HEK293 (cell line): ENCODE results near the gene BPI.

Source experiments
- CTCF ChIA-PET: fragments of 350-600 bp; formaldehyde crosslinking; extraction: SDS; loops from one replicate; lab custom pipeline; 2021; ENCODE audit warnings: antibody characterized with exemption; lab: Yijun Ruan, JAX
- POLR2A ChIA-PET: fragments of 300-600 bp; formaldehyde crosslinking; extraction: SDS; loops from one replicate; lab custom pipeline; 2020; ENCODE audit warnings: antibody characterized with exemption, inconsistent platforms; lab: Yijun Ruan, JAX
- H3K27ac ChIP-seq: fragments of 200-500 bp; sonication (Bioruptor generic); 2 replicates; pipeline ENCODE4 v1.5.1; 2014; ENCODE audit warnings: low read depth, low read length, control low read depth, inconsistent platforms; ENCODE audit errors: extremely low read depth
- H3K36me3 ChIP-seq, 2 experiments: fragments of 200-500 bp in 1 of 2; sonication (Bioruptor generic) in 1 of 2; 1 replicate in 1 of 2; 2 replicates in 1 of 2; pipeline ENCODE4 v1.5.1; 2014 to 2017; ENCODE audit warnings: inconsistent platforms in 2 of 2, low read length in 2 of 2; ENCODE audit not compliant: control insufficient read depth in 2 of 2, insufficient read depth in 1 of 2
- H3K4me1 ChIP-seq: fragments of 200-500 bp; sonication (Bioruptor generic); 2 replicates; pipeline ENCODE4 v1.5.1; 2014; ENCODE audit warnings: mild to moderate bottlenecking, low read length, inconsistent platforms; ENCODE audit not compliant: control insufficient read depth, insufficient read depth
- H3K4me3 ChIP-seq: 2 replicates; pipeline ENCODE4 v1.5.1; 2011; ENCODE audit warnings: low read depth, mild to moderate bottlenecking, control low read depth, low read length, moderate library complexity
- H3K9me3 ChIP-seq: fragments of 200-500 bp; sonication (Bioruptor generic); 2 replicates; pipeline ENCODE4 v1.5.1; 2014; ENCODE audit warnings: low read depth, low read length, inconsistent platforms; ENCODE audit not compliant: control insufficient read depth, insufficient read depth
- TRIM28 ChIP-seq: IDR thresholded peaks from 2 replicates; pipeline ENCODE4 v1.6.1; 2011; ENCODE audit warnings: low read length, control low read depth, borderline replicate concordance
- ZNF221 ChIP-seq: fragments of 450-650 bp; formaldehyde crosslinking; IDR thresholded peaks from 2 replicates; pipeline ENCODE4 v1.5.1; 2017; ENCODE audit warnings: missing biosample characterization, missing genetic modification characterization, borderline replicate concordance
- ZNF23 ChIP-seq: fragments of 450-650 bp; formaldehyde crosslinking; IDR thresholded peaks from 2 replicates; pipeline ENCODE4 v1.5.1; 2016; ENCODE audit warnings: missing biosample characterization, missing genetic modification characterization, borderline replicate concordance
- ZNF274 ChIP-seq, 2 experiments: fragments of 200-500 bp in 1 of 2; fragments of 450-650 bp in 1 of 2; sonication (Bioruptor generic) in 1 of 2; formaldehyde crosslinking in 1 of 2; IDR thresholded peaks; 2 replicates each; pipeline versions ENCODE4 v1.5.1 to v1.6.1; 2014 to 2016; ENCODE audit warnings: borderline replicate concordance in 1 of 2, inconsistent platforms in 1 of 2, low read length in 1 of 2, missing biosample characterization in 1 of 2, missing genetic modification characterization in 1 of 2
- ZNF391 ChIP-seq: fragments of 450-650 bp; formaldehyde crosslinking; IDR thresholded peaks from 2 replicates; pipeline ENCODE4 v1.5.1; 2016; ENCODE audit warnings: low read depth, missing biosample characterization, missing genetic modification characterization, borderline replicate concordance
- ZNF510 ChIP-seq: fragments of 450-650 bp; formaldehyde crosslinking; IDR thresholded peaks from 2 replicates; pipeline ENCODE4 v1.5.1; 2018; ENCODE audit warnings: mild to moderate bottlenecking, missing genetic modification characterization, missing biosample characterization; ENCODE audit not compliant: insufficient replicate concordance
- ZNF518A ChIP-seq: fragments of 450-650 bp; formaldehyde crosslinking; conservative IDR thresholded peaks from 2 replicates; pipeline ENCODE4 v1.5.1; 2016; ENCODE audit warnings: low read depth, missing biosample characterization, missing genetic modification characterization
- ZNF544 ChIP-seq: fragments of 450-650 bp; formaldehyde crosslinking; IDR thresholded peaks from 2 replicates; pipeline ENCODE4 v1.5.0; 2017; ENCODE audit warnings: missing biosample characterization, missing genetic modification characterization
- ZNF558 ChIP-seq: fragments of 450-650 bp; formaldehyde crosslinking; IDR thresholded peaks from 2 replicates; pipeline ENCODE4 v1.5.1; 2016; ENCODE audit warnings: missing biosample characterization, missing genetic modification characterization
- ZNF580 ChIP-seq: fragments of 450-650 bp; formaldehyde crosslinking; IDR thresholded peaks from 2 replicates; pipeline ENCODE4 v1.5.1; 2016; ENCODE audit warnings: missing biosample characterization, missing genetic modification characterization
- ZNF596 ChIP-seq: fragments of 450-650 bp; IDR thresholded peaks from 2 replicates; pipeline ENCODE4 v1.5.0; 2018; ENCODE audit warnings: missing biosample characterization, mild to moderate bottlenecking, missing genetic modification characterization, moderate library complexity
- ZNF677 ChIP-seq: fragments of 450-650 bp; IDR thresholded peaks from 2 replicates; pipeline ENCODE4 v1.5.0; 2018; ENCODE audit warnings: missing biosample characterization, mild to moderate bottlenecking, missing genetic modification characterization, moderate library complexity
- ZNF707 ChIP-seq: fragments of 450-650 bp; formaldehyde crosslinking; IDR thresholded peaks from 2 replicates; pipeline ENCODE4 v1.5.1; 2016; ENCODE audit warnings: missing biosample characterization, missing genetic modification characterization
- ZNF776 ChIP-seq: fragments of 450-650 bp; formaldehyde crosslinking; IDR thresholded peaks from 2 replicates; pipeline ENCODE4 v1.5.0; 2017; ENCODE audit warnings: missing biosample characterization, missing genetic modification characterization, borderline replicate concordance
- ZSCAN23 ChIP-seq: fragments of 450-650 bp; formaldehyde crosslinking; IDR thresholded peaks from 2 replicates; pipeline ENCODE4 v1.5.1; 2016; ENCODE audit warnings: missing biosample characterization, missing genetic modification characterization

The BPI gene

DNA sequence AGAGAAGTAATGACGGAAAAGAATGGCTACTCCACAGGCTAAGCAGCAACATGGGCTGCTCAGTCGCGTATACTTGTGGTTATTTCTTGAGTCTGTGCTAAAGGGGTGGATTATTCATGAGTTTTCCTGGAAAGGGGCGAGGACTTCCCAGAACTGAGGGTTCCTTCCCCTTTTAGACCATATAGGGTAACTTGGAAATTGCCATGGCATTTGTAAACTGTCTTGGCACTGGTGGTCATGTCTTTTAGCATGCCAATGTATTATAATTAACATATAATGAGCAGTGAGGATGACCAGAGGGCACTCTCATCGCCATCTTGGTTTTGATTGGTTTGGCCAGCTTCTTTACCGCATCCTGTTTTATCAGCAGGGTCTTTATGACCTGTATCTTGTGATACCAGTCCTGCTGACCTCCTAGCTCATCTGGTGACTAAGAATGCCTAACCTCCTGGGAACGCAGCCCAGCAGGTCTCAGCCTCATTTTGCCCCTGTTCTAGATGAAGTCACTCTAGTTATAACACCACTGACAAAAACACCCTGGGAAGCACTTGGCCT is 53.8 kb downstream of the BPI start:
- no peak overlapping the region for H3K4me3 ChIP-seq
- CTCF ChIA-PET, result interaction anchor here (0.6 to 1.7 kb wide), 5 partner anchors 16 to 113 kb away, joined by 3 to 18 read pairs (median 4); no protein-coding TSS in a partner anchor

GRCh38 chr20:38358556-38358955 is 54.6 kb downstream of the BPI start:
- POLR2A ChIA-PET, result no interaction called here
- no peak overlapping the region for H3K27ac ChIP-seq
- H3K9me3 ChIP-seq, result no peaks in the 10 kb centered on the region
- H3K4me3 ChIP-seq, result no peak overlapping the region
- CTCF ChIA-PET, result no interaction called here
- TF ChIP-seq ZNF274 (IDR thresholded peaks at IDR 0.05; ENCODE audit: low read length), result no peak
- no peak for TF ChIP-seq ZNF274 (tag by site-specific recombination; IDR thresholded peaks at IDR 0.05; ENCODE audit: borderline replicate concordance)
- no peak for TF ChIP-seq ZNF23 (tag by site-specific recombination)
- no peak for TF ChIP-seq ZNF580 (tag by site-specific recombination)
- no peak for TF ChIP-seq ZNF391 (tag by site-specific recombination)
- no peak for TF ChIP-seq TRIM28
- TF ChIP-seq ZNF677 (tag by site-specific recombination), result no peak
- TF ChIP-seq ZNF707 (tag by site-specific recombination), result no peak
- no peak for TF ChIP-seq ZNF221 (tag by site-specific recombination)
- no peak for TF ChIP-seq ZNF544 (tag by site-specific recombination)
- TF ChIP-seq ZNF518A (tag by site-specific recombination), result no peak
- no peaks in the 10 kb centered on the region for H3K36me3 ChIP-seq
- H3K4me1 ChIP-seq, result no peaks in the 10 kb centered on the region

More for the DNA sequence above, 53.8 kb downstream of the BPI start:
- Histone ChIP-seq H3K36me3 (no peaks in the 10 kb centered on the region), H3K9me3 (no peaks in the 10 kb centered on the region), H3K27ac (no peak overlapping the region), H3K4me1 (no peaks in the 10 kb centered on the region)
- POLR2A ChIA-PET, result no interaction called here
- TF ChIP-seq ZNF558 (tag by site-specific recombination), result no peak
- TF ChIP-seq ZSCAN23 (tag by site-specific recombination), result no peak
- TF ChIP-seq ZNF510 (tag by site-specific recombination), result no peak
- no peak for TF ChIP-seq ZNF596
- no peak for TF ChIP-seq ZNF23 (tag by site-specific recombination)
- no peak for TF ChIP-seq ZNF776 (tag by site-specific recombination)
